ENCODE results near the gene SEMA3F. TPM values are rescaled to one million over a fixed set of nuclear protein-coding genes. Genes with fewer than 3 reads are reported as not detected.

Gene SEMA3F
- total RNA-seq, 1 experiment from 2014 or later = 34.0 TPM

GRCh38 chr3:50135964-50136363, 19.2 kb upstream of the SEMA3F start:
- Histone ChIP-seq H3K4me3 (no peak overlapping the region), H3K9me3 (ENCODE audit: insufficient read depth, low read depth) (no peaks in the 10 kb centered on the region), H3K27me3 (ENCODE audit: insufficient read depth, low read depth) (no peaks in the 10 kb centered on the region), H3F3A (ENCODE audit: insufficient read depth, low read depth) (no peaks in the 10 kb centered on the region), H4K20me1 (ENCODE audit: insufficient read depth) (no peaks in the 10 kb centered on the region), H3K4me2 (no peak overlapping the region), H3K27ac (no peak overlapping the region), H2AFZ (no peak overlapping the region), H3K4me1 (replicated peaks; ENCODE audit: insufficient read depth) (peaks cover 6% of the 10 kb centered on the region; the same call in 1 of the 2 replicates), H3K9me2 (ENCODE audit: insufficient read depth) (no peaks in the 10 kb centered on the region), H3K36me3 (ENCODE audit: low read depth) (no peaks in the 10 kb centered on the region), H3K79me2 (ENCODE audit: low read depth) (no peaks in the 10 kb centered on the region)
- ChIA-PET POLR2A (ENCODE audit: unreplicated experiment) (interaction anchor here (0.5 kb wide), 1 partner anchor 287 kb away, joined by 8 read pairs; no protein-coding TSS in a partner anchor), CTCF (interaction anchor here (0.6 to 0.7 kb wide), 2 partner anchors 71 to 148 kb away, joined by 3 to 14 read pairs; no protein-coding TSS in a partner anchor)
- intact Hi-C loops (cut with micrococcal nuclease; ENCODE audit: unreplicated experiment) = no loop called here
- BruUV-seq (replicated peaks) = no TSS peak
- DNase-seq = no peak
- no peak for TF ChIP-seq EZH2 (IDR thresholded peaks at IDR 0.05; ENCODE audit: low read depth)
- no peak for TF ChIP-seq CTCF (conservative IDR thresholded peaks at IDR 0.05)

GRCh38 chr3:50136714-50137405, 18.3 kb upstream of the SEMA3F start:
- no peak for DNase-seq
- intact Hi-C loops (cut with micrococcal nuclease; ENCODE audit: unreplicated experiment) = no loop called here
- no peak overlapping the region for H3K4me3 ChIP-seq
- POLR2A ChIA-PET (ENCODE audit: unreplicated experiment) = interaction anchor here (0.5 kb wide), 1 partner anchor 288 kb away, joined by 8 read pairs; no protein-coding TSS in a partner anchor
- no peaks in the 10 kb centered on the region for H4K20me1 ChIP-seq (ENCODE audit: insufficient read depth)
- CTCF ChIA-PET = interaction anchor here (0.6 to 0.7 kb wide), 2 partner anchors 70 to 147 kb away, joined by 3 to 14 read pairs; no protein-coding TSS in a partner anchor
- no TSS peak for BruUV-seq (replicated peaks)
- H3K27ac ChIP-seq = no peak overlapping the region
- no peaks in the 10 kb centered on the region for H3K79me2 ChIP-seq (ENCODE audit: low read depth)
- H3K4me2 ChIP-seq = no peak overlapping the region
- peaks cover 6% of the 10 kb centered on the region; the same call in 1 of the 2 replicates for H3K4me1 ChIP-seq (replicated peaks; ENCODE audit: insufficient read depth)
- no peaks in the 10 kb centered on the region for H3F3A ChIP-seq (ENCODE audit: insufficient read depth, low read depth)
- TF ChIP-seq CTCF (conservative IDR thresholded peaks at IDR 0.05) (no peak), EZH2 (IDR thresholded peaks at IDR 0.05; ENCODE audit: low read depth) (no peak)
- H3K27me3 ChIP-seq (ENCODE audit: insufficient read depth, low read depth) = no peaks in the 10 kb centered on the region
- H2AFZ ChIP-seq = no peak overlapping the region
- H3K9me3 ChIP-seq (ENCODE audit: insufficient read depth, low read depth) = no peaks in the 10 kb centered on the region
- no peaks in the 10 kb centered on the region for H3K9me2 ChIP-seq (ENCODE audit: insufficient read depth)
- H3K36me3 ChIP-seq (ENCODE audit: low read depth) = no peaks in the 10 kb centered on the region

- ChIA-PET POLR2A (ENCODE audit: unreplicated experiment) (no interaction called here), CTCF (interaction anchor here (0.6 kb wide), 1 partner anchor 208 kb away, joined by 3 read pairs; no protein-coding TSS in a partner anchor)
- Histone ChIP-seq H4K20me1 (ENCODE audit: insufficient read depth) (no peaks in the 10 kb centered on the region), H3K4me2 (no peak overlapping the region), H3K4me3 (no peak overlapping the region), H3F3A (ENCODE audit: insufficient read depth, low read depth) (no peaks in the 10 kb centered on the region), H3K27ac (no peak overlapping the region), H2AFZ (no peak overlapping the region), H3K9me3 (ENCODE audit: insufficient read depth, low read depth) (no peaks in the 10 kb centered on the region), H3K9me2 (ENCODE audit: insufficient read depth) (no peaks in the 10 kb centered on the region), H3K4me1 (replicated peaks; ENCODE audit: insufficient read depth) (peaks cover 6% of the 10 kb centered on the region; the same call in 1 of the 2 replicates), H3K79me2 (ENCODE audit: low read depth) (no peaks in the 10 kb centered on the region), H3K36me3 (ENCODE audit: low read depth) (no peaks in the 10 kb centered on the region), H3K27me3 (ENCODE audit: insufficient read depth, low read depth) (no peaks in the 10 kb centered on the region)
- no peak for DNase-seq
- BruUV-seq (replicated peaks) = no TSS peak
- TF ChIP-seq EZH2 (IDR thresholded peaks at IDR 0.05; ENCODE audit: low read depth) (no peak), CTCF (conservative IDR thresholded peaks at IDR 0.05) (no peak)
- intact Hi-C loops (cut with micrococcal nuclease; ENCODE audit: unreplicated experiment) = no loop called here
These were observed 17.6 kb upstream of the SEMA3F start for GRCh38 chr3:50137531-50137930.

Measured in PC-9 (cell line).